ENCODE data around the gene ABTB2. TPM values are rescaled to one million over a fixed set of nuclear protein-coding genes. Genes with fewer than 3 reads are reported as not detected.

The ABTB2 gene
- total RNA-seq, 1 donor from 2014 or later = 3.5 TPM

- DNase-seq (ENCODE audit: extremely low read depth, low read depth, low spot score) = no peak
Measured at GRCh38 chr11:34344410-34344767, 13.4 kb downstream of the ABTB2 start.

GRCh38 chr11:34343686-34344085, 14.1 kb downstream of the ABTB2 start:
- DNase-seq (ENCODE audit: extremely low read depth, low read depth, low spot score) = no peak

GRCh38 chr11:34343153-34343552, 14.7 kb downstream of the ABTB2 start:
- DNase-seq (ENCODE audit: extremely low read depth, low read depth, low spot score) = no peak

- no peak for DNase-seq (ENCODE audit: extremely low read depth, low read depth, low spot score)
Measured at GRCh38 chr11:34341931-34342533, 15.8 kb downstream of the ABTB2 start.

GRCh38 chr11:34341096-34341495, 16.7 kb downstream of the ABTB2 start:
- DNase-seq (ENCODE audit: extremely low read depth, low read depth, low spot score) = no peak

- no peak for DNase-seq (ENCODE audit: extremely low read depth, low read depth, low spot score)
Measured at GRCh38 chr11:34340653-34341052, 17.2 kb downstream of the ABTB2 start.

- DNase-seq (ENCODE audit: extremely low read depth, low read depth, low spot score) = no peak
Measured at GRCh38 chr11:34339149-34340064, 18.4 kb downstream of the ABTB2 start.

GRCh38 chr11:34337016-34337415, 20.8 kb downstream of the ABTB2 start:
- no peak for DNase-seq (ENCODE audit: extremely low read depth, low read depth, low spot score)

- no peak for DNase-seq (ENCODE audit: extremely low read depth, low read depth, low spot score)
Measured at GRCh38 chr11:34335801-34336200, 22.0 kb downstream of the ABTB2 start.

- no peak for DNase-seq (ENCODE audit: extremely low read depth, low read depth, low spot score)
Measured at GRCh38 chr11:34335331-34335730, 22.5 kb downstream of the ABTB2 start.

- no peak for DNase-seq (ENCODE audit: extremely low read depth, low read depth, low spot score)
Measured at GRCh38 chr11:34333787-34334186, 24.0 kb downstream of the ABTB2 start.

GRCh38 chr11:34332524-34332923, 25.3 kb downstream of the ABTB2 start:
- no peak for DNase-seq (ENCODE audit: extremely low read depth, low read depth, low spot score)

GRCh38 chr11:34331736-34332135, 26.1 kb downstream of the ABTB2 start:
- no peak for DNase-seq (ENCODE audit: extremely low read depth, low read depth, low spot score)

- DNase-seq (ENCODE audit: extremely low read depth, low read depth, low spot score) = no peak
Measured at GRCh38 chr11:34331329-34331728, 26.5 kb downstream of the ABTB2 start.

GRCh38 chr11:34330653-34331052, 27.2 kb downstream of the ABTB2 start:
- no peak for DNase-seq (ENCODE audit: extremely low read depth, low read depth, low spot score)

GRCh38 chr11:34329876-34330275, 27.9 kb downstream of the ABTB2 start:
- DNase-seq (ENCODE audit: extremely low read depth, low read depth, low spot score) = no peak

- no peak for DNase-seq (ENCODE audit: extremely low read depth, low read depth, low spot score)
Measured at GRCh38 chr11:34328632-34328910, 29.2 kb downstream of the ABTB2 start.

- no peak for DNase-seq (ENCODE audit: extremely low read depth, low read depth, low spot score)
Measured at GRCh38 chr11:34327804-34328631, 29.8 kb downstream of the ABTB2 start.

- DNase-seq (ENCODE audit: extremely low read depth, low read depth, low spot score) = no peak
Measured at GRCh38 chr11:34324466-34324865, 33.3 kb downstream of the ABTB2 start.

- DNase-seq (ENCODE audit: extremely low read depth, low read depth, low spot score) = no peak
Measured at GRCh38 chr11:34323601-34324000, 34.2 kb downstream of the ABTB2 start.
